Right lobe of liver (tissue), 6 donors: ENCODE data around the gene SMU1. TPM values are rescaled to one million over a fixed set of nuclear protein-coding genes. Genes with fewer than 3 reads are reported as not detected.
A peak's percentile ranks its signal among the peaks of the same experiment; 100 is the strongest.

Experiments
- ATAC-seq, 4 donors: fragments of 200-7000 bp; cut with Tn5 transposase; one replicate each; pipeline ENCODE4 v1.9.1; 2020; ENCODE audit warnings: mild to moderate bottlenecking in 4 of 4, moderate library complexity in 4 of 4
- DNase-seq, 3 donors: peaks; one replicate each; pipeline ENCODE4 v3.0.0-alpha.2; 2020
- H3K27ac ChIP-seq, 3 donors: fragments of 200-600 bp; one replicate each; pipeline ENCODE4 v1.8.0; 2022
- H3K27me3 ChIP-seq, 2 donors: fragments of 200-600 bp; one replicate each; pipeline ENCODE4 v1.8.0; 2022
- H3K36me3 ChIP-seq, 4 donors: fragments of 200-600 bp; sonication (generic) in 1 of 4; one replicate each; pipeline versions ENCODE4 v1.5.1 to v1.8.0; 2017 to 2022; ENCODE audit warnings: control low read depth in 1 of 4
- H3K4me1 ChIP-seq, 4 donors: fragments of 200-600 bp; sonication (generic) in 1 of 4; one replicate each; pipeline versions ENCODE4 v1.5.1 to v1.8.0; 2017 to 2022; ENCODE audit warnings: control low read depth in 1 of 4
- H3K4me3 ChIP-seq, 3 donors: fragments of 200-600 bp; one replicate each; pipeline ENCODE4 v1.8.0; 2022
- H3K9me3 ChIP-seq, 4 donors: fragments of 200-600 bp; sonication (generic) in 1 of 4; one replicate each; pipeline versions ENCODE4 v1.5.1 to v1.8.0; 2017 to 2022; ENCODE audit warnings: control low read depth in 1 of 4
- CTCF ChIP-seq, 4 donors: fragments of 200-600 bp in 3 of 4; fragments of 450-650 bp in 1 of 4; IDR thresholded peaks; one replicate each; pipeline versions ENCODE4 v1.5.1 to v1.8.0; 2016 to 2022; ENCODE audit warnings: antibody characterized with exemption in 4 of 4, mild to moderate bottlenecking in 2 of 4
- POLR2A ChIP-seq: fragments of 450-650 bp; IDR thresholded peaks from one replicate; pipeline ENCODE4 v1.6.1; 2017; ENCODE audit warnings: antibody characterized with exemption, mild to moderate bottlenecking
- WGBS: methylation state at CpG from one replicate; pipeline ENCODE4 v1.1.6; 2018; ENCODE audit warnings: low coverage, low lambda C conversion rate; ENCODE audit not compliant: insufficient coverage; ENCODE audit errors: missing lambda C conversion rate; 5-methylcytosine and 5-hydroxymethylcytosine counted together
- intact Hi-C, 2 donors: fragments of 100-400 bp; cut with DNase I; formaldehyde crosslinking; loops; one replicate each; pipeline versions ENCODE4 v1.11.2 to v1.14.1; 2022
- total RNA-seq, 6 experiments: library from RNA; depleted of rRNA in 2 of 6; stranded (reverse); fragments of >200 nt in 2 of 6; fragmentation: NEBNext Ultra II Directional in 3 of 6; extraction: Animal tissue kit (Norgen Biotek cat#: 25700) in 3 of 6; gene quantifications; one replicate each; pipeline versions ENCODE4 v1.1.0 to v1.2.4, GENCODE V29; 2016 to 2023
- donor health status: DM: no; HTN: yes; CAD: no.
- donor health status: DM: no; HTN: no; CAD: no.
- donor health status: DM: no; HTN: no; CAD: no.
- donor health status: DM: no; HTN: yes; CAD: no.
- donor health status: DM: no; HTN: yes; CAD: no.

SMU1 gene
- total RNA-seq, 6 experiments from 2014 or later = 7.0 to 10.4 (median 8.5) TPM

- ATAC-seq (no peak), DNase-seq (no peak)
- Histone ChIP-seq H3K4me1 (peaks cover 0 to 24% (median 5%) of the 10 kb centered on the region in 4 donors), H3K4me3 (no peak overlapping the region), H3K9me3 (no peaks in the 10 kb centered on the region), H3K27me3 (no peaks in the 10 kb centered on the region), H3K36me3 (peaks cover 0 to 37% (median 15%) of the 10 kb centered on the region in 4 donors), H3K27ac (no peak overlapping the region)
- intact Hi-C loops = no loop called here
- WGBS = 80% methylated on average over 1 of the region's 3 CpGs
- TF ChIP-seq CTCF (IDR thresholded peaks at IDR 0.05) (no peak), POLR2A (no peak)
Measured at GRCh38 chr9:33108472-33108871, 32.0 kb upstream of the SMU1 start.

- DNase-seq (no peak), ATAC-seq (peak in 1 of 4 donors; percentile 3)
- Histone ChIP-seq H3K36me3 (peaks cover 0 to 30% (median 11%) of the 10 kb centered on the region in 4 donors), H3K4me1 (peaks cover 0 to 24% (median 5%) of the 10 kb centered on the region in 4 donors), H3K27ac (peak overlapping the region; percentile 37 to 60 (median 51)), H3K9me3 (no peaks in the 10 kb centered on the region), H3K4me3 (no peak overlapping the region), H3K27me3 (no peaks in the 10 kb centered on the region)
- intact Hi-C loops = no loop called here
- WGBS = 52% methylated on average over 5 of the region's 5 CpGs
- TF ChIP-seq CTCF (IDR thresholded peaks at IDR 0.05) = no peak
- no peak for TF ChIP-seq POLR2A
Measured at GRCh38 chr9:33107762-33108161, 31.3 kb upstream of the SMU1 start.

GRCh38 chr9:33106827-33107621, 30.6 kb upstream of the SMU1 start:
- peak overlapping the region; percentile 37 to 60 (median 51) for H3K27ac ChIP-seq
- no peak overlapping the region for H3K4me3 ChIP-seq
- peaks cover 0 to 23% (median 8%) of the 10 kb centered on the region in 4 donors for H3K36me3 ChIP-seq
- DNase-seq (no peak), ATAC-seq (peak; percentile 57 to 76 (median 68))
- 31% methylated on average over 7 of the region's 10 CpGs for WGBS
- TF ChIP-seq POLR2A (no peak), CTCF (IDR thresholded peaks at IDR 0.05) (no peak)
- no peaks in the 10 kb centered on the region for H3K27me3 ChIP-seq
- H3K4me1 ChIP-seq = peaks cover 0 to 24% (median 5%) of the 10 kb centered on the region in 4 donors
- H3K9me3 ChIP-seq = no peaks in the 10 kb centered on the region
- intact Hi-C loops = no loop called here

- peak; percentile 19 to 48 (median 33) for ATAC-seq
- WGBS = 51% methylated on average over 3 of the region's 4 CpGs
- intact Hi-C loops = no loop called here
Measured at GRCh38 chr9:33106372-33106771, 29.9 kb upstream of the SMU1 start.

More at GRCh38 chr9:33106372-33106771, 29.9 kb upstream of the SMU1 start:
- H3K27me3 ChIP-seq = no peaks in the 10 kb centered on the region
- no peak for DNase-seq
- peak overlapping the region in 2 of 3 donors; percentile 51 to 60 for H3K27ac ChIP-seq
- H3K9me3 ChIP-seq = no peaks in the 10 kb centered on the region
- peaks cover 0 to 24% (median 5%) of the 10 kb centered on the region in 4 donors for H3K4me1 ChIP-seq
- no peak overlapping the region for H3K4me3 ChIP-seq
- TF ChIP-seq CTCF (IDR thresholded peaks at IDR 0.05) (no peak), POLR2A (no peak)
- peaks cover 0 to 16% (median 5%) of the 10 kb centered on the region in 4 donors for H3K36me3 ChIP-seq
